Measurements from ENCODE around the gene SPTB.

DNA sequence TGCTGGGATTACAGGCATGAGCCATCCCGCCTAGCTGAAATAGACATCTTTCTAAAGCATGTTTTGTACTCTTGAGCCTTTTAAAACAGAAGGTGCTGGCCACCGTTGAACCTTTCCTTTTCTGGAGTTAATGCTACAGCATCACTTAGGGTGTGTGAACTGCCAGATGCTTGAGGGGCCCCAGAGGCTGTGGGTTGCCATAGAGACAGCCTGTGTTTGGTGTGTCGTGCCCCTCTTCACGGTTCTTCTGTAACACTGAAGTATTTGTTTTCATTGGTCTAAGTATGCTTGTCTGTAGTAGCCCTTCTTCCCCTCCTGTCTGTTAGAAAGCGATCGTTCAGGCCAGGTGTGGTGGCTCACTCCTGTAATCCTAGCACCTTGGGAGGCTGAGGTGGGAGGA, 144.7 kb downstream of the SPTB start:
- TF ChIP-seq CTCF (IDR thresholded peaks at IDR 0.05) = no peak
- no peak for TF ChIP-seq POLR2A (IDR thresholded peaks at IDR 0.05)

Data from esophagus squamous epithelium (tissue), 4 donors.